GM18858 (cell line): ENCODE measurements around the gene VAMP2.

ENCODE experiments used
- ATAC-seq: cut with Tn5 transposase; IDR thresholded peaks from one replicate; pipeline ENCODE4 v1.9.1; 2021; ENCODE audit not compliant: unreplicated experiment

VAMP2 gene

DNA sequence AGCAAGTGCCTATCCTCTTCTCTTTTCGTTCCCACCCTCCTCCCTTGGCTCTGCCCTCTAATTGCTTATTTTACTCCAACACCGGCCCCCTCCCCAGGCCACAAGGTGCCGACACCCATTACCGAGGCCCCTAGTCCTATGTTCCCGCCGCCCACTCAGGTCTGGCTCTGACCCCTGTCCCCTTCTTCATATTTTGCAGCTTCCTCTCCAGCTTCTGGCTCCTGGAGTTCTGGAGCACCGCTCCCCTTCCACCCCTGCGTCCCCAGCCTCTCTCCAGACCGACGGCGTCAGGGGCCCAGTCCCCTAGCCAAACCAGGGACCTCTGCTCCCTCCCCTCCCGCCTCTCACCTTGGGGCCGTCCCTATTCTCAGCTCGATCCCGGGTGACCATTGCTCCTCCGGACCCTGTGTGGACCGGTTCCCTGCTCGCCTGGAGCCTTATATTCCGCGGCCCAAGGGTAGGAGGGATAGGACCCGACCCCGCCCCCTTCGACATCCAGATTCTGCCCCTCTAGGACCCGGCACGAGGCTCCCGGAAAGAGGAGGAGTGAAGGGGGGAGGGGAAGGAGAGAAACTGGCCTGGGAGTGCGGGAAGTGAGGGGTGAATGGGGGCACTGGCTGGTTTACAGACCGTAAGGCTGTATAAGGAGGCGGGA is 38.9 kb downstream of the VAMP2 start, which contains the start of gene HES7:
HES7 (minus strand) TSS at position 412 of the 655 bp plus-strand sequence; CDS start at position 390, 22 bp downstream.
- no peak for ATAC-seq

DNA sequence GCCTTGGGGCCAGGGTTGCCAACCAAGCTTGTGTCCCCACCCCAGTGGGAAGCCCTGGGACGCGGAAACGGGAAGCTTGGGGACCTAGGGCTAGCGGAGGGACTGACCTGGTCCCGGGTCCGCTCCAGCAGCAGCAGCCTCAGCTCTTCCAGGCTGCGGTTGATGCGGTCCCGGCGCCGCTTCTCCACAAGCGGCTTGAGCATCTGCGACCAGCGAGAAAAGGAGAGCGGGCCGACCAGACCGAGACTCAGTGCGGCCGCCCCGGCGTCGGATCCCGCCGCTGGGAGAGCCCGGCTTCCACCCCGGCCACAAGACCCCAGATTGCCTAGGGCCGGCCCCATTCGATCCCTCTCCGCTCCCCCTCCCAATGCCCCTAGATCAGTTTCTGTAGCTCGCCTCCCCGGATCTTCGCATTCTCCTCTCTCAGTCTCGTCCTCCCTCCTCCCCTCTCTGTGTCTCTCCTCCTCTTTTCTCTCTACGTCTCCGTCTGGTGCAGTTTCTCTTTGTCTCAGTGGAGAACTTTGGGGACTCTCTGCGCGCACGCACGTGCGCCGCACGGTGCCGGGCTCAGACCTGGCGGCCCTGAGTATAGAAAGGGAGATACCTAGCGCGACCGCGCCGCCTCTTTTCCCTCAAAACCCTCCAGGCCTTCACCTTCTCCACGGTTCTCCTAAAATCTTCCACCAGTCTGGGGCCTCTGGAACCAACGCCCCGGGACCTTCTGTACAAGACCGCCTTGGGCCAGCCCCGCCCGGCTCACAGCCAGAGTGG is 39.6 kb downstream of the VAMP2 start:
- no peak for ATAC-seq

DNA sequence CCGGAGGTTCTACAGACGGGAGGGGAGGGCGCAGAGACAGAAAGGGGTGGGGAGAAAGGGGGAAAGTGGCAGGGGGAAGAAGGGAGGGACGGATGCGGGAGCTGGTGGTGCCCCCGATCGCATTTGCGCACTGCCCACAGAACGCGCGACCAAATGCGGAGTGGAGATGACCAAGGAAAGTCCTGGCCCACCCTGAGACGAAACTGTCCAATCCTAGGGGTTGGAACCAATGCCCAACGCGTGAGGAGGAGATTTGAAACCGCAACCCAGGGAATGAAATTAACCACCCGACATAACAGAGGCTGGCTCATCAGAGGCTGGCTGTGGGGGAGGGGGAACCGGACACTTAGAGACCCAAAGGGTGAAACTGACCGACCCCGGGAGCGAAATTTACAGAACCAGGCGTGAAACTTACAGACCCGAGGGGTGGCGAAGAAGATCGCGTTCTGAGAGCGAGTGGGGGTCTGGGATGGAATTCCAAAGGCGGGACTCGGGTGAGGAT is 40.3 kb downstream of the VAMP2 start:
- no peak for ATAC-seq

DNA sequence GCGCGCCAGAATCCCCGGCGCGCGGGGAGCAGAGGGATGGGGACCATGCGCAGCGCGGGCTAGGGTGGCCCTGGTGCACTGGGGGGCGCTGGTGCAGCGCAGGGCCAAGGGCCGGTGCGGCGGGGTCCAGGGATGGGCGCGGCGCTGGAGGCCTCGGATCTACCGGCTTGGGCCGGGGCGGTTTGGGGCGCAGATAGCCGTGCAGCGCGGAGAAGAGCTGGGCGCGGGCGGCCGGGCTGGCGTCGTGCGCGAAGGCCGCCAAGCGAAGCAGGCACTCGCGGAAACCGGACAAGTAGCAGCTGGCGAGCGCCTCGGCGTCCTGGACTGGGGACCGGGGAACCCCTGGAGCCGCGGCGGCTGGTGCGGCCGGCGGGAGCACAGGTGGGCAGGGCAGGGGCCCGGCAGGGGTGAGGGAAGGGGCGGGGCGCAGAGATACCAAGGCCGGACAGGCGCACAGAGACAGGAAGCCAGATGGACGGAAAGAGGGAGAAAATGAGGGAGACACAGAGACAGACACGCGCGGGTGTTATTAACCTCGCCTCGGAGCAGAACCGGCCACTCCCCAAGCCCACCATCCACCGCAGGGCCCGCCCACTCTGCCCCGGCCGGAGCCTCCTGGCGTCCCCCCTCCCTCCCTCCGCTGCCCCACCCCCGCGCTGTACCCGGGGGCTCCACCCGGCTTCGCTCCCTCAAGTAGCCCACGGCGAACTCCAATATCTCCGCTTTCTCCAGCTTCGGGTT is 40.9 kb downstream of the VAMP2 start:
- ATAC-seq: no peak

DNA sequence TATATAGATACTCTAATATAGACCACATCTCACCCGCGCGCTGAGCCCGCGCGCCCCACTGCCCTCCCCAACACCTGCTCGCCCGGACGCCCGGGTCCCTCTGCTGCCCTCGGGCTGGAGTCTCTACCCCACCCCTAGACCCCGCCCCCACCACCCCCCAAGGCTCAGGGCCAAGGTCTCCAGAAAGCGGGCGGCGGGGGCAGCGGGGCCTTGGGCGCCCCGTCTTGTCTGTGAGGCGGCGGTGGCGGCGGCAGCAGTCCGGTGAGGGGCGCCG is 41.4 kb downstream of the VAMP2 start:
- ATAC-seq: no peak

DNA sequence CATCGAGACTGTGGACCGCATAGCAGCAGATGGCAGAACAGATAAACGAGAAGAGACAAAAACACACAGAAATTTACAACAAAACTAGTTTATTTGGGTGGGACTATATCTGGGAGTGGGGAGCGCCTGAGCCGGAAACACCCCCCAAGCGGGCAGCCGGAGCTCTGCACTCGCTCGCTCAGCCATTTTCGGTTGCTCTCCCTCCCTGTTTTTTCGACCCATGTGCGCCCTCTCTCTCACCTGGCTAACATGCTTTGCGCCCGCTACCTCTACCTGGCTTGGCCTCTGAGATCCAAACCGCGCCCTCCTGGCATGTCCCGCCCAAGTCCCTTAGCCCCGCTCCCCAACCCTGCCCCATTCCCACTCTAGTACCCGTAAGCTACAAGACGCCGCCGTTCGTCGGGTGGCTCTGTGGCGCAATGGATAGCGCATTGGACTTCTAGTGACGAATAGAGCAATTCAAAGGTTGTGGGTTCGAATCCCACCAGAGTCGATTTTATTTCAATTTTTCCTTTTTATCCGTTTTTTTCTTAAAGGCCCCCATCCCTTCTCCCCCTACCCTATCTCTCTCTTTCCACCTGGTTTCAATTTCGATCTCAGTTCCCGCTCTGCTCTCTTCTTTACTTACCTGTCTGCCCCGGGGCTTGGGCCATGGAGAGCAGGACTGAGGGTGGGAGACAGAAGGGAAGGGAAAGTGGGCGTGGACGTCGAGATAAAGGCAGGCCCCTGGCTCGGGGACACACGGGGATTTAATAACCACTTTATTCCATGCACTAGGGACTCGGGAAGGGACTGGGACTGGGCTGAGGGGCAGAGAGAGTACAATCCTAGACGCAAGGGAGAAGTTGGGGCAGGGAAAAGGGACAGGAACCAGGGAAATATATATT is 42.0 kb downstream of the VAMP2 start:
- ATAC-seq: no peak

DNA sequence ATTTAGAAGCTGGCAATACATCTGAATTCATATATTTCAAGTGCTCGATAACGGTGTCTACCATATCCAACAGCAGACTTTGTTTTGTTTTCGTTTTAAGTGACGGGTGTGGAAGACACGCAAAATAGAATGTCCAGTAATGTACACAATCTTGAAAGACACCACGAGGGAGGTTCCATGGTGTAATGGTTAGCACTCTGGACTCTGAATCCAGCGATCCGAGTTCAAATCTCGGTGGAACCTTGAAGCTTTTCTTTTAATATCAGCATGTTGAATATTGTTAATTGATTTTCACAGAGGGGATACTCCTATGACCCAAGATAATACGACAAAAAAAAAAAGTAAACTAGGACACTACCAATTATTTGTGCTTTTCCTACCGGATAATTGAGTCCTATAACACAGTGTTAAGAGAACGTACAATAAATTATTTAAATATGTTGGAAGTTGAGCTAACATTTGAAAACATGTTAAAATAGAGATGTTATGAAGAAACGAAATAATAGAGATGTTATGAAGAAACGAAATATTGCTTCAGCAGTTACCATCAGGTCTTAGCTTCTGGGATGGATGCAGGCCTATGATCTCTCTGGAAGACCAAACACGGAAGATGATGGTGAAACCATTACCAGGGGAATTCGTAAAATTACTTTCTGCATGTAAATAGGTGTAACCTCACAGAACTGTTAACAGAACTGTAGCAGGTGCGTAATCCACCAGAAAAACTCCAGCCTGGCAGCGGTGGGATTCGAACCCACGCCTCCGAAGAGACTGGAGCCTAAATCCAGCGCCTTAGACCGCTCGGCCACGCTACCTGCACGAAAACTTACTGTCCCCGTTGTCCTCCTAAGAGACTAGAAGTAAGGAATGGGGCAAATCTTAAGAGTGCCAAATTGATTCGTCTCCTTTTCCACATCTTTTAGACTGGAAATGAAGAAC is 42.9 kb downstream of the VAMP2 start:
- ATAC-seq: peak; percentile 29

DNA sequence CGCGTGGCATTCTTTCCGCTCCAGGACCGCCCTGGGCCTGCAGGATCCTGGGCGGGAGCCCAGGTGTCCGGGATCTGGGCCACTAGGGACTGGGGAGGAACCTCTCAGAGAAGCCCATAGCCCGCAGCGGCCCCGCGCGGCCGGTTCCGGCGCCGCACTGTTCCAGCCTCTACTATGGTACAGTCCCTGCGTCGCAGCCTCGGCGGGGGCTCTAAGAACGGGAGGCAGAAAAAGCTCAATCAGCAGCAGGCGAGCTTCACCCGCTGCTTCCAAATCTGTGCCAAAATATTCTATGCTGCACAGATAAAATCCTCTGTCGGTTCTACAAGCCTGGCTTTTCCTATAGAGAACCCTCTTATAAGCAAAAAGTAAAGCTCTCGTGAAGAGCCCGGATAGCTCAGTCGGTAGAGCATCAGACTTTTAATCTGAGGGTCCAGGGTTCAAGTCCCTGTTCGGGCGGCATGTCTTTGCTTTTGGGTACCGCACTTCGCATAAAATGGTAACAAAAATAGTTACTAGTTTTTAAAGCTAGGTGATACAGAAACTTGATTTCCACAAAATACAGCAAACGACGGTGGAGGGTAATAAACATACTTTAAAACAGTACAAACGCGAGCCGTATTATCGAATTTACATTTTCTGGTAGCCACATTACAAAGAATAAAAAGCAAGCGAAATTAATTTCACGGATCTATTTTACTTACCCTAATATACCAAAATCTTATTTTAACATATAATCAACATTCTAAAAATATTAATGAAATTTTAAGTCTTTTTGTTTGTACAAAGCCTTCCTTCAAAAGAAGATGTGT is 43.8 kb downstream of the VAMP2 start:
- ATAC-seq: no peak

DNA sequence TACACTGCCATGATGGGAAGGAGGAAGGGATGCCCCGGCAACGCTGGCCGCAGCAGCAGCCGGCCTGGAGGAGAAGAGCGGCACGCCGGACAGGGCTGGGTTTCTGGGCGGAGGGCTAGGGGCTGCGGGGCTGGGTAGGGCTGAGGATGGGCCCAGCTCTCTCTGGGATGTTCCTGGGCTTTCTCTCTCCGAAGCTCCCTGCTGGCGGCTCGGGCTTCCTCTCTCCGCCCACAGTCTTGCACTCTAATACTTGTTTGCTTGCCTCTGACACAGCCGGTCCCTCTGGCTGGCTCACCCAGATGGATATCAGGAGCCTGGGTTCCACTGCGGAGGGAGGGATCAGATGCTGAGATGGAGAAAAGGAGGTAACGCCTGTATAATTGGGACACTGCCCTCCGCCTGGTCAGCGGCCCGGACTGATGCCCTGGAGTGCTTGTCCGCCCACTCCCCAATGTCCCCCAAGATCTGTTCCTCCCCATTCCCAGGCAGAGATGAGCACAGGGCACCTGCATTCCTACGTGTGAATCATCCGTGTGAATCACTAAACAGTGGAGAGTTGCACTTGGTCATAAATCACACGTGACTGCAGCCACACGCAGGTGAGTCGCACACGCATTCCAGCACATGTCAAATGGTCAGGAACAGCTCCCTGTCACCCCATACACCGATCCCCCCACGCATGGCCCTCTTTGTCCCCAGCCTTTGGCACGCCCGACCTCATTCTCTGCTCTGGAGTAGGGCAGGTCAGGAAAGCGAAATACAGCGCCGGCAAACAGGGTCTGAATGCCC is 44.6 kb downstream of the VAMP2 start, which contains the start of gene ALOXE3:
ALOXE3 (minus strand) TSS at position 535 of the 789 bp plus-strand sequence; CDS start at position 11, 524 bp downstream.
- no peak for ATAC-seq

DNA sequence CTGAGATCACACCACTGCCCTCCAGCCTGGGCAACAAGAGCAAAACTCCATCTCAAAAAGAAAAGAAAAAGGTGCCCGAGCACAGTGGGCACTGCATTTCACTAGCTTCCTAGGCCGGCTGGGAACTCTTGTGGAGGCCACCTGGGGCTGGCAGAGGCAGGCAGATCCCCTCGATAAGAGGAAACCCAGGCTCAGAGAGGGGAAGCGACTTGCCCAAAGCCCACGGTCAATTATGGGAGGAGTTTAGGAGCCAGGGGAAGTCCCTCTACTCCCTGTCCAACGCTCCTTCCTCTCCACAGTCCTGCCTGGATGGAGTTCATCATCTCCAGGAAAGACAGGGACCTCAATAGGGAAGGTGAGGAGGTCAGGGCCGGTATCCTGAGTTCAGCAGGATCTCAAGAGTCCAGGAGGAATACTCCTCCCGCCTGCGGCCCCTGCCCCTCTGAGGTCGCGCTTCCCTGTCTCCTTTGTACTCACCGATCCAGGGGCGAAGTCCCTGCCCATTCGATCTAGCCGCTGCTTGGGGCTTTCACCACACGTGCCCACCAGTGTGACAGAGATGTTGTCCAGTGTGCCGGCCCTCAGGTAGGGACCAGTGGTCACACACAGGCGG is 45.3 kb downstream of the VAMP2 start:
- no peak for ATAC-seq

DNA sequence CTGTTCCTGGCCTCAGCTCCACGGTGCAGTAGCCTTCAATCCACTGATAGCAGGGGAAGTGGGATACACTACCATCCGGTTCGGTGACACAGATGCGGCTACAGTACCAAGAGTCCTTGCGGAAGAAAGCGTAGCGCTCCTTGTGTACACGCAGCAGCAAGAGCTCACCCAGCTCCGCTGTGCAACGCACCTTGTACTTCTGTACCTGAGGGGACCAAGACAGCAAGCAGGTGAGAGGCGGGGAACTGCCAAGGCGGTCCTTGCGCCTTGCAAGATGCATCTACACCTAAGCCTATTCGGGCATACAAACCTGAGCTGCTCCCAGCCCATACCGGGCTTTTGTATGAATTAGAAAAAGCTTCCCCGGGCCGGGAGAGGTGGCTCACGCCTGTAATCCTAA is 46.0 kb downstream of the VAMP2 start:
- no peak for ATAC-seq

DNA sequence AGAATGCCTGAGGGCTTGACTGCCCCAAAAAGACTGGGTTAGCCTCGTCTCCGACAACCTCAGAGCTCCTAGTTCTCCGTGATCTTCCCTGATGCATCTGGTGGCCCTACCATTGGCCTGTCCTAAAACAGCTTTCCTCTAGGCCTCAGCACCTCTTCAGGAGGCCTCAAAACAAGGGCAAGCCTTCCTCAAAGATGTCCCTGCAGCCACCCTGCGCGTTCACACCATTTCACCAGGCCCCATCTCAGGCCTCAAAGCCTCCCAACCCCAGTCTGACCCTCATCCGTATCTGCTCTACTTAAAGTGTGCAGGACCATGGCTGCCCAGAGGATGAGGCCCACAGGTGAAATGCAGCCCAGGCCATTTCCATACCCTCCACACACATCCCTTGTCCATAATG is 51.8 kb downstream of the VAMP2 start:
- ATAC-seq: no peak

DNA sequence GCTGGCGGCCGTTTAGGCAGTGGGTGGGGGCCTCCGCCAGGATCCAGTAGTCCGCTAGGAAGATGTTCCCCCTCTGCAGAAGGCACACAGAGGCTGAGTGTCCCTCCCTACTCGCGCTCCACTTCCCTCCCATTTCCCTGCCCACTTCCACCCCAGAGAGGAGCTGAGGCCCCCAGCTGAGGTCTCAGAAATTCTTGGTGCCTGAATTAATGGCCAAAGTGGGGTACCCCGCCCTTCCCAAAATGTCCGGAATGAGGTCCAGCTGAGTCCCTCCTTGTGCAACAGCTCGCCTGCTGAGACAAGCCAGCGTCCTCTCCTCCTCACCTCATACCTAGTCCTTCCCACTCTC is 52.3 kb downstream of the VAMP2 start:
- ATAC-seq: no peak

DNA sequence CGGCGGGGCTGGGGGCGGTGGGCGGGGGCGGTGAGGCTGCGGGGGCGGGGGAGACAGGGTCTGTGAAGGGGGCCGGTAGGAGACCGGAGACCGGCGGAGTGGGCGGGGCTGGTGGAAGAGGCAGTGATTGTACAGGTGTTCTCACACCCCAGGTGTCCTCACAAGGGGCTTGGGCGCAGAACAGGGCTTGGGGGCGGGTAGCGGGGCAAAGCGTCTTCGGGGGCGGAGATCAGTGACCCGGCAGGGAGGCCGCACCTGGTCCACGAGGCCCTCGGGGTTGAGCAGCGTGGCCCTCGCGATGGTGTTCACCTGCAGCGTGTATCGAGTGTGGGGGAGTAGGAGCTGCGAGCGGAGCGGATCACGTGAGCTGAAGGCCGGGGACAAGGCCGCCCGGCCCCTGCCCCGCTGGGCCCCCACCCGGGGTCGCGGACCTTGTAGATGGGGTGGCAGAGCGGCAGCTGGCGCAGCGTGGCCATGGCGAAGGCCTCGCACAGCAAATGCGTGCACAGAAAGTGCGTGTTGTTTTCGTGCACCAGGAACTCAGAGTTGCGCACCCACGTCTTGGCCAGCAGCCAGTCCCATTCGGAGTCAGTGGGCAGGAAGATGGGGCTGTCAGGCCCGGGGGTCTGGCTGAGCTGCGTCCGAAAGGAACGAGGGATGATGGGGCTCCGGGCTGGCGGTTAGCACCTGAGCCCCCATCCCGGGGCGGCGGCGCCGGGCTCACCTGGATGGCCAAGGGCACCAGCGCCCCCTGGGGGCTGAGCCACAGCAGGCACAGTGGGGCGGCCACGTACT is 52.9 kb downstream of the VAMP2 start:
- no peak for ATAC-seq
